H9 (cell line): Measurements from ENCODE around the gene MMP17. TPM values are rescaled to one million over a fixed set of nuclear protein-coding genes. Genes with fewer than 3 reads are reported as not detected.

Experiments
- DNase-seq: peaks from one replicate; pipeline ENCODE4 v3.0.0-alpha.2; 2017
- H2AFZ ChIP-seq: one replicate; pipeline ENCODE4 v1.6.1; 2013; ENCODE audit warnings: mild to moderate bottlenecking, low read length, control low read depth, moderate library complexity
- H2AK5ac ChIP-seq: 2 replicates; pipeline ENCODE4 v1.6.1; 2013; ENCODE audit warnings: low read length, control low read depth, mixed read lengths; ENCODE audit not compliant: insufficient read length
- H2BK120ac ChIP-seq: one replicate; pipeline ENCODE4 v1.6.1; 2013; ENCODE audit warnings: low read depth, mild to moderate bottlenecking, low read length, control low read depth, inconsistent platforms; ENCODE audit not compliant: poor library complexity, severe bottlenecking
- H2BK12ac ChIP-seq: 2 replicates; pipeline ENCODE4 v1.6.1; 2013; ENCODE audit warnings: low read length, control low read depth, mixed read lengths, low read depth; ENCODE audit not compliant: insufficient read length
- H2BK15ac ChIP-seq: 2 replicates; pipeline ENCODE4 v1.6.1; 2013; ENCODE audit warnings: low read depth, low read length, control low read depth
- H2BK20ac ChIP-seq: one replicate; pipeline ENCODE4 v1.6.1; 2013; ENCODE audit warnings: low read depth, mild to moderate bottlenecking, low read length, control low read depth, inconsistent platforms; ENCODE audit not compliant: poor library complexity, severe bottlenecking
- H2BK5ac ChIP-seq: 2 replicates; pipeline ENCODE4 v1.6.1; 2013; ENCODE audit warnings: low read length, control low read depth, mixed read lengths; ENCODE audit not compliant: insufficient read length
- H3K14ac ChIP-seq: 2 replicates; pipeline ENCODE4 v1.6.1; 2013; ENCODE audit warnings: low read length, control low read depth; ENCODE audit not compliant: insufficient read depth
- H3K18ac ChIP-seq: 2 replicates; pipeline ENCODE4 v1.6.1; 2013; ENCODE audit warnings: low read depth, mild to moderate bottlenecking, mixed read lengths, low read length, control low read depth; ENCODE audit not compliant: insufficient read length
- H3K23ac ChIP-seq: 2 replicates; pipeline ENCODE4 v1.6.1; 2013; ENCODE audit warnings: low read length, control low read depth, mixed read lengths, low read depth; ENCODE audit not compliant: insufficient read length
- H3K23me2 ChIP-seq: 2 replicates; pipeline ENCODE4 v1.6.1; 2013; ENCODE audit warnings: low read depth, mild to moderate bottlenecking, mixed read lengths, low read length, control low read depth; ENCODE audit not compliant: insufficient read length, poor library complexity, severe bottlenecking
- H3K27ac ChIP-seq: 2 replicates; pipeline ENCODE4 v1.5.1; 2013; ENCODE audit warnings: low read length, control low read depth, mixed read lengths, low read depth; ENCODE audit not compliant: insufficient read length
- H3K27me3 ChIP-seq: 2 replicates; pipeline ENCODE4 v1.6.1; 2013; ENCODE audit warnings: low read length, control low read depth, inconsistent platforms; ENCODE audit not compliant: insufficient read depth
- H3K4ac ChIP-seq: 2 replicates; pipeline ENCODE4 v1.6.1; 2013; ENCODE audit warnings: low read depth, mild to moderate bottlenecking, control low read depth, inconsistent platforms, low read length, moderate library complexity
- H3K4me1 ChIP-seq: 2 replicates; pipeline ENCODE4 v1.6.1; 2013; ENCODE audit warnings: low read length, control low read depth, inconsistent platforms; ENCODE audit not compliant: insufficient read depth
- H3K4me2 ChIP-seq: 2 replicates; pipeline ENCODE4 v1.6.1; 2013; ENCODE audit warnings: low read length, control low read depth, mixed read lengths; ENCODE audit not compliant: insufficient read length, insufficient read depth
- H3K56ac ChIP-seq: 2 replicates; pipeline ENCODE4 v1.6.1; 2013; ENCODE audit warnings: low read depth, mild to moderate bottlenecking, mixed read lengths, low read length, control low read depth; ENCODE audit not compliant: insufficient read length
- H3K79me1 ChIP-seq: 2 replicates; pipeline ENCODE4 v1.6.1; 2013; ENCODE audit warnings: low read depth, mild to moderate bottlenecking, moderate library complexity, low read length, control low read depth, inconsistent platforms; ENCODE audit not compliant: insufficient read depth, poor library complexity, severe bottlenecking
- H3K79me2 ChIP-seq: 2 replicates; pipeline ENCODE4 v1.6.1; 2013; ENCODE audit warnings: low read length, control low read depth, inconsistent platforms; ENCODE audit not compliant: insufficient read depth
- H3K9ac ChIP-seq: 2 replicates; pipeline ENCODE4 v1.6.1; 2013; ENCODE audit warnings: low read length, control low read depth, mixed read lengths; ENCODE audit not compliant: insufficient read length; ENCODE audit errors: extremely low read depth
- H3K9me3 ChIP-seq: one replicate; pipeline ENCODE4 v1.6.1; 2013; ENCODE audit warnings: low read depth, low read length, inconsistent platforms; ENCODE audit not compliant: control insufficient read depth
- H3T11ph ChIP-seq: one replicate; pipeline ENCODE4 v1.6.1; 2013; ENCODE audit warnings: mild to moderate bottlenecking, low read length, control low read depth, inconsistent platforms
- H4K20me1 ChIP-seq: one replicate; pipeline ENCODE4 v1.6.1; 2013; ENCODE audit not compliant: control insufficient read depth, insufficient read length, insufficient read depth
- H4K5ac ChIP-seq: 2 replicates; pipeline ENCODE4 v1.6.1; 2013; ENCODE audit warnings: low read depth, mild to moderate bottlenecking, mixed read lengths, low read length, control low read depth; ENCODE audit not compliant: insufficient read length
- H4K8ac ChIP-seq: replicated peaks from 2 replicates; pipeline ENCODE4 v1.6.1; 2013; ENCODE audit warnings: low read length, control low read depth, mixed read lengths, low read depth; ENCODE audit not compliant: insufficient read length
- H4K91ac ChIP-seq: 2 replicates; pipeline ENCODE4 v1.6.1; 2013; ENCODE audit warnings: low read depth, mild to moderate bottlenecking, moderate library complexity, mixed read lengths, low read length, control low read depth; ENCODE audit not compliant: insufficient read length
- H3K27ac Mint-ChIP-seq, 3 experiments: 2 replicates in 2 of 3; 3 replicates in 1 of 3; pipeline ENCODE4 v1.8.0; 2020 to 2021; ENCODE audit warnings: mixed read lengths in 3 of 3, mild to moderate bottlenecking in 1 of 3, moderate library complexity in 1 of 3
- H3K27me3 Mint-ChIP-seq: 2 replicates; pipeline ENCODE4 v1.8.0; 2021; ENCODE audit warnings: low read depth, mild to moderate bottlenecking, moderate library complexity, mixed read lengths
- H3K36me3 Mint-ChIP-seq, 3 experiments: 2 replicates in 2 of 3; 3 replicates in 1 of 3; pipeline ENCODE4 v1.8.0; 2020 to 2021; ENCODE audit warnings: low read depth in 3 of 3, mixed read lengths in 3 of 3; ENCODE audit not compliant: insufficient read depth in 1 of 3
- H3K4me1 Mint-ChIP-seq, 2 experiments: 2 replicates each; pipeline ENCODE4 v1.8.0; 2020; ENCODE audit warnings: mixed read lengths in 2 of 2
- H3K4me3 Mint-ChIP-seq, 2 experiments: 2 replicates in 1 of 2; 3 replicates in 1 of 2; pipeline ENCODE4 v1.8.0; 2020 to 2021; ENCODE audit warnings: mild to moderate bottlenecking in 2 of 2, mixed read lengths in 2 of 2, moderate library complexity in 1 of 2
- H3K9me3 Mint-ChIP-seq, 2 experiments: 2 replicates in 1 of 2; 3 replicates in 1 of 2; pipeline ENCODE4 v1.8.0; 2020; ENCODE audit warnings: mild to moderate bottlenecking in 2 of 2, mixed read lengths in 2 of 2, moderate library complexity in 1 of 2
- CTCF ChIP-seq: fragments of 200-600 bp; sonication (generic); conservative IDR thresholded peaks from 3 replicates; pipeline ENCODE4 v1.8.0; 2021; ENCODE audit warnings: antibody characterized with exemption, mild to moderate bottlenecking
- WGBS: extraction: QIAGEN DNeasy Blood & Tissue Kit; methylation state at CpG from one replicate; pipeline ENCODE4 v1.1.7; 2013; ENCODE audit warnings: missing lambda C conversion rate, low lambda C conversion rate, mixed read lengths; ENCODE audit not compliant: insufficient read length; ENCODE audit errors: extremely low coverage; 5-methylcytosine and 5-hydroxymethylcytosine counted together
- total RNA-seq: library from RNA; stranded (reverse); gene quantifications from 2 replicates; pipeline ENCODE4 v1.2.1, GENCODE V29; 2021

The MMP17 gene
- total RNA-seq, 1 experiment from 2014 or later = 14.8 TPM

- H2BK15ac ChIP-seq = no peak overlapping the region
- no peaks in the 10 kb centered on the region for H3K9me3 ChIP-seq
- H3T11ph ChIP-seq = no peak overlapping the region
- no peaks in the 10 kb centered on the region for H3K79me1 ChIP-seq
- H2BK5ac ChIP-seq = no peak overlapping the region
- H3K79me2 ChIP-seq = no peaks in the 10 kb centered on the region
- no peak overlapping the region for H3K14ac ChIP-seq
- H3K4ac ChIP-seq = no peak overlapping the region
- H3K4me3 Mint-ChIP-seq = no peak overlapping the region
- H3K4me1 ChIP-seq = peaks cover 6% of the 10 kb centered on the region; the same call in 1 of the 2 replicates
- no peak for TF ChIP-seq CTCF
- H4K8ac ChIP-seq = no peak overlapping the region
- no peak overlapping the region for H2AK5ac ChIP-seq
- no peak overlapping the region for H4K5ac ChIP-seq
- no peak overlapping the region for H3K27ac ChIP-seq
- peak overlapping the region; percentile 49 to 93 (median 86); a peak in 5 of 7 replicates for H3K27ac Mint-ChIP-seq
- H2BK20ac ChIP-seq = no peak overlapping the region
- H3K27me3 ChIP-seq = no peaks in the 10 kb centered on the region
- H3K56ac ChIP-seq = no peak overlapping the region
- H3K18ac ChIP-seq = no peak overlapping the region
- no CpG with 5 or more reads among the region's 15 CpGs for WGBS
- no peak overlapping the region for H3K4me2 ChIP-seq
- H3K23me2 ChIP-seq = no peaks in the 10 kb centered on the region
- H2AFZ ChIP-seq = no peak overlapping the region
- H3K9me3 Mint-ChIP-seq = 0 out of 5 replicates have a peak, but pooled peaks cover 0 to 4% of the 10 kb centered on the region in 2 experiments
- H3K36me3 Mint-ChIP-seq = peaks cover 32 to 58% (median 41%) of the 10 kb centered on the region in 3 experiments
- peaks cover 27 to 28% of the 10 kb centered on the region in 2 experiments for H3K4me1 Mint-ChIP-seq
- H3K27me3 Mint-ChIP-seq = no peaks in the 10 kb centered on the region
- no peak for DNase-seq
- H3K23ac ChIP-seq = no peak overlapping the region
- H3K9ac ChIP-seq = no peak overlapping the region
- no peak overlapping the region for H2BK120ac ChIP-seq
- H4K20me1 ChIP-seq = no peaks in the 10 kb centered on the region
- H2BK12ac ChIP-seq = no peak overlapping the region
- no peak overlapping the region for H4K91ac ChIP-seq
Observed at GRCh38 chr12:131786331-131786730, 41.9 kb upstream of the MMP17 start.
